DMS 273 (cell line): ENCODE measurements around the gene GGT7.

Experiments used
- DNase-seq: peaks from one replicate; lab custom pipeline; 2025; ENCODE audit not compliant: unreplicated experiment; lab: John Stamatoyannopoulos, UW

Gene GGT7

DNA sequence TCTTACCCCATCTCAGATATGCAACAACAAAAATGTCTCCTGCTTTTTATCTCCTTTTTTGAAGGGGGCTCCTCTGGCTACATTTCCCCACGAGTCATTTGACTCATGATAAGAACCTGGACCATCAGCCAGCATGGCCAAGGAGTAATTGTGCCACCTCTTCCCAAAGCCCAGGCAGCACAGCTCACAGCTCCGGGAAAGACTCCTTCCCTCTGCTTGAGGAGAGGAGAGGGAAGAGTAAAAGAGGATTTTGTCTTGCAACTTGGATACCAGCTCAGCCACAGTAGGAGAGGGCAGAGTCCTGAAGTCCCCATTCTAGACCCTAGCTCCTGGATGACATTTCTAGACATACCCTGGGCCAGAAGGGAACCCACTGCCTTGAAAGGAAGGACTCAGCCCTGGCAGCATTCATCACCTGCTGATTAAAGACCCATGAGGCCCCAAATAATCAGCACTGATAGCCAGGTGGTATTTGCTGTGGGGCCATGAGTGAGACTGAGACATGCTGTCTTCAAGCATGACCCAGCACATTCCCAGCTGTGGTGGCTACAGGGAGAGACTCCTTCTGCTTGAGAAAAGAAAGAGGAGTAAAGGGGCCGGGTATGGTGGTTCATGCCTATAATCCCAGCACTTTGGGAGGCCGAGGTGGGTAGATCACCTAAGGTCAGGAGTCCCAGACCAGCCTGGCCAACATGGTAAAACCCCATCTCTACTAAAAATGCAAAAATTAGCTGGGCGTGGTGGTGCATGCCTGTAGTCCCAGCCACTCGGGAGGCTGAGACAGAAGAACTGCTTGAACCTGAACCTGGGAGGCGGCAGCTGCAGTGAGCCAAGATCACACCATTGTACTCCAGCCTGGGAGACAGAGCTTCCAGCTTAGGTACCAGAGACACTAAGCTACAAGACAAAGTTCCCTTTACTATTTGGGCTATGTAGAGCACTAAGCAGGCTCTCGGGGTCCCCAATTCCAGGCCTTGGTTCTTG lies 75.4 kb downstream of the GGT7 start:
- DNase-seq = no peak
